ENCODE results near the gene NEXMIF. TPM values are rescaled to one million over a fixed set of nuclear protein-coding genes. Genes with fewer than 3 reads are reported as not detected.

Gene NEXMIF
- total RNA-seq (2022; extraction: Qiagen RNA extraction; ENCODE audit: low read depth) = 0.01 to 0.23 TPM (median 0.02 TPM) in 4 of 5 replicates, not detected in the other

DNA sequence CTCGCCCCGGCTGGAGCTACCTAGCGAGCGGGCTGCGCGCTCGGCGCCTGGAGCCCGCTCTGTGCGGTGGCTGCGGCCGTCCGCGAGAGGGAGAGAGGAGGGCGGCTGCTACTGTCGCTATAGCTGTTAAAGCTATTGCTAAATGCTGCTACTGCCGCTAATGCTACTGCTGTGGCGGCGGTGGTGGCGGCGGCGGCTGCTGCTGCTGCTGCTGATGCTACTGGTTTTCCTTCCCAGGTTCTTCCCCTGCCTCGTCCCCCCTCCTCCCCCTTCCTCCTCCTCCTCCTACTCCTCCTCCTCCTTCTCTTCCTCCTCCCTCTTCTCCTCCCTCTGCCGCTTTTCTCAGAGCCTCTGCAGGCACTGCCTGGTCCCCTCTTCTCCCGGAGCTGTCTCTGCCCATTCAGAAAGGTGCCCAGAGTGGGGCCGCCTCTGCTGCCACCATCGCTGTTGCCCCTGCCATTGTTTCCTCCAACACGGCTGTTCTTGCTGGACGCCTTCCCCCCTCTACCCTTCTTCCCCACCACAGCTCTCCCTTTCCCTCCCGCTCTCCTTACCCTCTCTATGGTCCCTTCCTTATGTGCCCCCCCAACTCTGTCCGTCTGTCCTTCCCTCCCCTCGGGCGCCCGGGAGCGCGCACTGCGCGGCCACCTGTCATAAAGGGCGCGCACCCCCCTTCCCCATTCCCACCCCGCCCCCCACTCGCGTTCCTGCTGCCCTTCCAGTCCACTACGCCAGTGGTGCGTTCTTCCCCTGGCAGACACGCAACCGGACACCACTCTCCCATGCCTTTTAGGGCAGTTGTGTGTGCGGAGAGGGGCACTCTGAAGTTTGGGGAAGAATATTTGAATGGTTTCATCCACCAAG lies at the start of gene NEXMIF:
Gene NEXMIF (minus strand): TSS at position 228 of the 864 bp plus-strand sequence.

Other genes starting within 250 kb of the NEXMIF start
- gene ABCB7, start 230.8 kb upstream of the NEXMIF start, total RNA-seq (2022; extraction: Qiagen RNA extraction; ENCODE audit: low read depth) = 15.2 to 17.9 TPM (median 17.7 TPM) in 5 replicates